ENCODE data around the gene ROBO2. TPM values are rescaled to one million over a fixed set of nuclear protein-coding genes. Genes with fewer than 3 reads are reported as not detected.

Gene ROBO2
- polyA plus RNA-seq, 2 of the 4 experiments (the other 2 are of a cell fraction) = 0.04 TPM; not detected in 1

- POLR2A ChIA-PET = no interaction called here
- CTCF ChIA-PET = no interaction called here
- H3K27ac ChIP-seq = no peak overlapping the region
- WGBS (ENCODE audit: missing lambda C conversion rate) = 0% methylated on average over 2 of the region's 2 CpGs
- no peaks in the 10 kb centered on the region for H3K9me3 ChIP-seq
- no peak for TF ChIP-seq RNF2 (IDR thresholded peaks at IDR 0.05; ENCODE audit: borderline replicate concordance, low read depth)
- no peak overlapping the region for H3K4me3 ChIP-seq
- FAIRE-seq = no peak
- H3K4me2 ChIP-seq = no peak overlapping the region
- no peak for ATAC-seq
- no peaks in the 10 kb centered on the region for H3K4me1 ChIP-seq
- DNase-seq (ENCODE audit: low read depth in 1 of 2, low spot score in 1 of 2) = no peak
Measured at GRCh38 chr3:77052733-77053670, 13.1 kb downstream of the ROBO2 start.

- DNase-seq (ENCODE audit: low read depth in 1 of 2, low spot score in 1 of 2) (no peak), ATAC-seq (no peak), FAIRE-seq (no peak)
- Histone ChIP-seq H3K4me3 (no peak overlapping the region), H3K4me1 (no peaks in the 10 kb centered on the region), H3K4me2 (no peak overlapping the region), H3K27ac (no peak overlapping the region), H3K9me3 (no peaks in the 10 kb centered on the region)
- no peak for TF ChIP-seq HOXB5 (CRISPR knock-in tag; IDR thresholded peaks at IDR 0.05)
- TF ChIP-seq HOXA7 (CRISPR knock-in tag; IDR thresholded peaks at IDR 0.05) = no peak
- TF ChIP-seq EHF (CRISPR knock-in tag; IDR thresholded peaks at IDR 0.05) = no peak
- TF ChIP-seq CTCF (IDR thresholded peaks at IDR 0.05) = no peak
- no peak for TF ChIP-seq REST (IDR thresholded peaks at IDR 0.05)
- no peak for TF ChIP-seq CEBPB (IDR thresholded peaks at IDR 0.05)
- ChIA-PET POLR2A (no interaction called here), CTCF (no interaction called here)
- 27% methylated on average over 2 of the region's 2 CpGs for WGBS (ENCODE audit: missing lambda C conversion rate)
Measured at GRCh38 chr3:77053795-77054194, 13.9 kb downstream of the ROBO2 start.

GRCh38 chr3:77055841-77056341 is 16.0 kb downstream of the ROBO2 start:
- Histone ChIP-seq H3K27ac (no peak overlapping the region), H3K9me3 (no peaks in the 10 kb centered on the region), H3K4me2 (no peak overlapping the region), H3K4me3 (no peak overlapping the region), H3K4me1 (no peaks in the 10 kb centered on the region)
- no peak for ATAC-seq
- WGBS (ENCODE audit: missing lambda C conversion rate) = 8% methylated on average over 4 of the region's 4 CpGs
- no peak for FAIRE-seq
- no peak for TF ChIP-seq HOXB5 (CRISPR knock-in tag; IDR thresholded peaks at IDR 0.05)
- no peak for TF ChIP-seq FOSL2 (IDR thresholded peaks at IDR 0.05)
- TF ChIP-seq FOSL2 (CRISPR knock-in tag; IDR thresholded peaks at IDR 0.05) = no peak
- no peak for TF ChIP-seq FOSB (CRISPR knock-in tag; IDR thresholded peaks at IDR 0.05)
- TF ChIP-seq HOXA7 (CRISPR knock-in tag; IDR thresholded peaks at IDR 0.05) = no peak
- TF ChIP-seq MYC (IDR thresholded peaks at IDR 0.05; ENCODE audit: borderline replicate concordance, low read length) = no peak
- no peak for TF ChIP-seq HEYL (CRISPR knock-in tag; IDR thresholded peaks at IDR 0.05)
- no peak for TF ChIP-seq TP53 (CRISPR knock-in tag; IDR thresholded peaks at IDR 0.05)
- no peak for TF ChIP-seq RFX5 (IDR thresholded peaks at IDR 0.05)
- no peak for TF ChIP-seq ESRRA (IDR thresholded peaks at IDR 0.05; ENCODE audit: borderline replicate concordance, low read length)
- POLR2A ChIA-PET = no interaction called here
- no peak for DNase-seq (ENCODE audit: low read depth in 1 of 2, low spot score in 1 of 2)
- CTCF ChIA-PET = no interaction called here
